HS-5 (cell line): ENCODE data around the gene ICAM1.

Experiments used
- DNase-seq: peaks from one replicate; pipeline ENCODE4 v3.0.0-alpha.2; 2012; ENCODE audit warnings: low read depth

The ICAM1 gene

DNA sequence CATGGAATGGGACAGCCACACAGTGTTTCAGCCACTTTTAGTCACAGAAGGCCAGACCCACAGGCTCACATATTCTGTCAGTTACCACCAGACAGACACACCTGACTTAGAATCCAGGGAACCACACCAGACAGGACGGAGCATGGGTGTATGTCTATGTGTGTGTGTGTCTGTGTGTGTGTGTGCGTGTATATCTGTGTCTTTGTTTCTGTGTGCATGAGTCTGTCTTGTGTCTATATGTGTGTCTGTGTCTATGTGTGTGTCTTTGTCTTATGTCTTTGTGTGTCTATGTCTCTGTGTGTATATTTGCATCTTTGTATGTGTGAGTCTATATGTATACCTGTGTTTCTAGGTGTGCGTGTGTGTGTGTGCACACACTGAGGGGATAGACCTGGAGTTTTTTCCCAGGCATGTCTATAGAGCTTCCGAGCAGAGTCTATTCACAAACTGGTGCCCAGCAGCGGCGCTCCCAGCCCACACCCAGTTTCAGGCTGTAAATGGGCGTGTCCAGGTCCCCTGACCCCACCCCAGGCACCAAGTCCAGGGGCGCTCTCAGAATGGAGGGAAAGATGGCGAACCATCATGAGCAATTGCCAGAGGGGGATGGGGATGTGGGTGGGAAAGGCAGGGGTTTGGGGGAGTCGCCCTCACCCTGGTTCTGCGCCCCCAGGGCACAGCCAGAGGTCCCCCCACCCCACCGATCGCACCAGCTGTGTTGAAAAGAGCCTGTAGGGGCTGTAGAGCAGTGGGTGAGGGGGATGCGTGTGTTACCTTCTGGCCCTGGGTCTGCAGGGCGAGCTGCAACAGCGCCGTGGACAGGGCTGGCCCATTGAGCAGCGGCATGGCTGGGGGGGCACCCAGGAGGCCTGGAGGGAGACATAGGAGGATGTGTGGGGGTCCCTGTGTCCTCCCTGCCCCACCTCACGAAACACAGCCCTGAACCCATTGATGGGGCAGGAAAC lies 51.2 kb downstream of the ICAM1 start:
- DNase-seq: no peak

DNA sequence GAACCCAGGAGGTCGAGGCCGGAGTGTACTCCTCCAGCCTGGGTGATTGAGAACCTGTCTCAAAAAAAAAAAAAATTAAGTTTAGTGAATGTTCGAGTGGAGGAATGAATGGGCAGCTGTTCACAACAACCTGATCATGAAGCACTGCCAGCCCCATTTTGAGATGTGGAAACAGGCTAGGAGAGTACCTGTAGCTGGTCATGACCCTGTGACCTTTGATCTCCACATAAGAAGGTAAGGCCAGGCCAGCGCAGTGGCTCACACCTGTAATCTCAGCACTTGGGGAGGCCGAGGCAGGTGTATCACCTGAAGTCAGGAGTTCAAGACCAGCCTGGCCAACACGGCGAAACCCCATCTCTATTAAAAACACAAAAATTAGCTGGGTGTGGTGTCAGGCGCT lies 54.8 kb downstream of the ICAM1 start:
- no peak for DNase-seq

DNA sequence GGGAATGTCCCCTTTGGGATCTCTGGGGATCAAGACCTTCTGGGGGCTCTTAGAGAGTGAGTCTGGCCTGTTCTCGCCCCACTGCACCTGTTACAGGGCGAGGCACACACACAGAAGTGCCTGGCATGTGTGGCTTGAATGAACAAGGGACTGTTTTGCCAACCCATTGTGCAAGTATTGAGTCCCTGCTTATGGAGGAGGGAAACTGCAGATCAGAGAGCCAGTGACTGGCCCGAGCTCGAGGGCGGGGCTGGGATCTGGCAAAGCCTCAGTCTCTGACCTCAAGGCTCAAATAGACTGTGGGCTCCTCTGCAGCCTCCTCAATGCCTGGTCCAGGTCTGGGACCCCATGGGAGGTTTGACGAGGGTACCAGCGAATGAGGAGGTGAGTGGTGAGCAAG lies 56.9 kb downstream of the ICAM1 start:
- DNase-seq: no peak

GRCh38 chr19:10328558-10329429 lies 57.9 kb downstream of the ICAM1 start:
- DNase-seq: no peak

- no peak for DNase-seq
Measured at GRCh38 chr19:10329555-10329954, 58.6 kb downstream of the ICAM1 start.

GRCh38 chr19:10332158-10332964 lies 61.4 kb downstream of the ICAM1 start:
- DNase-seq: peak; percentile 37

- DNase-seq: peak; percentile 86
Measured at GRCh38 chr19:10332965-10333757, 62.2 kb downstream of the ICAM1 start, which contains the start of gene RAVER1. Gene RAVER1 (minus strand): TSS chr19:10333529. CDS start chr19:10333507, 22 bp downstream.

GRCh38 chr19:10333758-10334587 lies 63.1 kb downstream of the ICAM1 start:
- no peak for DNase-seq

- peak; percentile 84 for DNase-seq
Measured at GRCh38 chr19:10334588-10335351, 63.9 kb downstream of the ICAM1 start.

DNA sequence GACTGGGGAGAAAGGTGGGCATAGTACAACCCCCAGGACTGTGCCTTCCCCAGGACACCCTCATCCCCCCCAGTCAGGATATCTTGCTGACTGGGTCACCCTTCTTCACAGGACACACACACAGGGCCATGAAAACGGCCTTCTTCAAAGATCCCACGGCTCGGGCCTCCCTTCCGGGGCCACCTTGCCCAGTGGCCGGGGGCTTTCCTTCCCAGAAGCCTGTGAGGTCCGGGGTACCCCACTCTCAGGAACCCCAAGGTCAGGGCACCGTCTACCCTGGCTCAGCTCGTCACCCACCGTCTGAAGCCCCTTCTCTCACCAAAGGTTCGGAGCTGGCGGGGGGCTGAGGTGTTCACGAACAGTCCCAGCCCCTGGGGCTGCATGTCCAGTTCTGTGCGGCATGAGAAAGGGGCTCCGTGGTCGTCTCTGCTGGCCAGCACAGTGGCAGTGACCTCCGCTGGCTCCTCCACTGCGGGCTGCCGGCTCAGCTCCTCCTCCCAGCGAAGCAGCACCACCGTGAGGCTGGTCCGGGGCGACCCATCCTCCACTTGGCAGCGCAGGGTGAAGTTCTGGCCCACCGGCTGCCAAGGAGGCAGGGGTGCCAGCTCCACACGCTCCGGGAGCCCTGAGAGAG lies 64.5 kb downstream of the ICAM1 start:
- DNase-seq: no peak
